Stomach (tissue), 4 donors: ENCODE data around the gene NSUN7.

Experiments
- CTCF ChIP-seq, 7 experiments: fragments of 450-650 bp in 4 of 7; fragments of 200-600 bp in 3 of 7; sonication (generic) in 3 of 7; IDR thresholded peaks; one replicate each; pipeline ENCODE4 v1.5.1; 2016 to 2019; ENCODE audit warnings: antibody characterized with exemption in 7 of 7, control low read depth in 2 of 7, mild to moderate bottlenecking in 1 of 7
- EP300 ChIP-seq: sonication (generic); formaldehyde crosslinking; IDR thresholded peaks from one replicate; pipeline ENCODE4 v1.6.1; 2017; ENCODE audit warnings: antibody characterized with exemption
- POLR2A ChIP-seq, 4 donors: fragments of 450-650 bp; IDR thresholded peaks; one replicate each; pipeline ENCODE4 v1.6.1; 2016; ENCODE audit warnings: antibody characterized with exemption in 4 of 4, control low read depth in 2 of 4, mild to moderate bottlenecking in 1 of 4, moderate library complexity in 1 of 4

- TF ChIP-seq POLR2A (IDR thresholded peaks at IDR 0.05), result no peak
- no peak for TF ChIP-seq CTCF (IDR thresholded peaks at IDR 0.05)
- TF ChIP-seq EP300, result no peak
Measured at GRCh38 chr4:40704073-40704472, 45.7 kb upstream of the NSUN7 start.
